ENCODE measurements around the gene TMPRSS5. TPM values are rescaled to one million over a fixed set of nuclear protein-coding genes. Genes with fewer than 3 reads are reported as not detected.

The TMPRSS5 gene
- total and polyA plus RNA-seq, 10 of the 15 experiments (the other 5 are each of a cell fraction or from before 2014, with no cell fraction given), result 0.05 to 0.85 (median 0.34) TPM; not detected in 2

GRCh38 chr11:113651023-113651422 is 55.1 kb downstream of the TMPRSS5 start:
- Histone ChIP-seq H3K9ac (ENCODE audit: control insufficient read depth, insufficient read depth, low read length) (no peak overlapping the region), H3K4me2 (ENCODE audit: control insufficient read depth, insufficient read depth) (no peak overlapping the region), H3K79me2 (ENCODE audit: control insufficient read depth, insufficient read depth, low read length) (no peaks in the 10 kb centered on the region), H2AFZ (ENCODE audit: control insufficient read depth, low read depth, low read length) (no peak overlapping the region), H3K4me3 (no peak overlapping the region), H3K9me3 (replicated peaks; ENCODE audit: control insufficient read depth, insufficient read depth, low read length) (no peaks in the 10 kb centered on the region), H3K27me3 (replicated peaks in 1 of 2; ENCODE audit: control insufficient read depth in 2 of 2, insufficient read depth in 2 of 2, low read length in 1 of 2) (no peaks in the 10 kb centered on the region; a peak in 1 of 4 replicates), H3K4me1 (ENCODE audit: control insufficient read depth, insufficient read depth, low read length) (no peaks in the 10 kb centered on the region), H3K36me3 (ENCODE audit: control insufficient read depth in 2 of 2, insufficient read depth in 2 of 2, low read length in 1 of 2) (no peaks in the 10 kb centered on the region), H4K20me1 (ENCODE audit: control insufficient read depth, insufficient read depth) (no peaks in the 10 kb centered on the region), H3K27ac (ENCODE audit: control insufficient read depth, insufficient read depth) (no peak overlapping the region)
- CTCF ChIA-PET, result no interaction called here
- TF ChIP-seq JUND (IDR thresholded peaks at IDR 0.05; ENCODE audit: low read depth, low read length) (no peak), NRF1 (conservative IDR thresholded peaks at IDR 0.05; ENCODE audit: low read depth, low read length) (no peak), CHD2 (IDR thresholded peaks at IDR 0.05; ENCODE audit: borderline replicate concordance, low read depth, low read length) (no peak), CTCF (IDR thresholded peaks at IDR 0.05 in 2 of 3, conservative IDR thresholded peaks at IDR 0.05 in 1 of 3; ENCODE audit: control insufficient read depth in 2 of 3, extremely low read depth in 1 of 3, insufficient read depth in 1 of 3, low read depth in 3 of 3, low read length in 3 of 3) (no peak), RCOR1 (conservative IDR thresholded peaks at IDR 0.05; ENCODE audit: low read depth, low read length) (no peak), POLR2AphosphoS2 (IDR thresholded peaks at IDR 0.05; ENCODE audit: low read depth, low read length) (no peak), CEBPB (IDR thresholded peaks at IDR 0.05; ENCODE audit: borderline replicate concordance in 1 of 2, low read depth in 2 of 2, low read length in 2 of 2) (no peak), JUNB (IDR thresholded peaks at IDR 0.05) (no peak), ZNF622 (IDR thresholded peaks at IDR 0.05) (no peak)
- no peak for DNase-seq (ENCODE audit: low read depth, low spot score)
- in situ Hi-C loops (cut with MboI) (no loop called here), intact Hi-C loops (cut with micrococcal nuclease; ENCODE audit: unreplicated experiment) (no loop called here)
- POLR2A ChIA-PET, result no interaction called here
- RAD21 ChIA-PET (ENCODE audit: unreplicated experiment), result no interaction called here
- SMC1A ChIA-PET (ENCODE audit: uncharacterized antibody, unreplicated experiment), result no interaction called here
- BruUV-seq (replicated peaks), result no TSS peak
- no peak for ATAC-seq
- FAIRE-seq, result no peak
- WGBS (ENCODE audit: insufficient coverage, insufficient replicate concordance, low lambda C conversion rate, missing lambda C conversion rate), result 45% methylated on average over 5 of the region's 5 CpGs

Measured in GM12878 (cell line).